ENCODE data around the gene RPN1.

DNA sequence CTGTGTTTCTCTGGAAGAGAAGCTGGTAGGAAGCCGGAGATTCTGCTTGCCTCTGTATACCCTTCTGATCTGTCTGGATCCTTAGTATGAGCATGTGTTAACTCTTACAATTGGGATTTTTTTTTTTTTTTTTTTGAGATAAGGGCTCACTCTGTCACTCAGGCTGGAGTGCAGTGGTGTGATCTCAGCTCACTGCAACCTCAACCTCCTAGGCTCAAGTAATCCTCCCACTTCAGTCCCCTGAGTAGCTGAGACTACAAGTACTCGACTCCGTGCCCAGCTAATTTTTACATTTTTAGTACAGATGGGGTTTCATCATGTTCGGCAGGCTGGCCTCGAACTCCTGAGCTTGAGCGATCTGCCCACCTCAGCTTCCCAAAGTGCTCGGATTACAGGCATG is 44.5 kb downstream of the RPN1 start:
- TF ChIP-seq POLR2A (IDR thresholded peaks at IDR 0.05) = no peak
- TF ChIP-seq, protein P1, sequence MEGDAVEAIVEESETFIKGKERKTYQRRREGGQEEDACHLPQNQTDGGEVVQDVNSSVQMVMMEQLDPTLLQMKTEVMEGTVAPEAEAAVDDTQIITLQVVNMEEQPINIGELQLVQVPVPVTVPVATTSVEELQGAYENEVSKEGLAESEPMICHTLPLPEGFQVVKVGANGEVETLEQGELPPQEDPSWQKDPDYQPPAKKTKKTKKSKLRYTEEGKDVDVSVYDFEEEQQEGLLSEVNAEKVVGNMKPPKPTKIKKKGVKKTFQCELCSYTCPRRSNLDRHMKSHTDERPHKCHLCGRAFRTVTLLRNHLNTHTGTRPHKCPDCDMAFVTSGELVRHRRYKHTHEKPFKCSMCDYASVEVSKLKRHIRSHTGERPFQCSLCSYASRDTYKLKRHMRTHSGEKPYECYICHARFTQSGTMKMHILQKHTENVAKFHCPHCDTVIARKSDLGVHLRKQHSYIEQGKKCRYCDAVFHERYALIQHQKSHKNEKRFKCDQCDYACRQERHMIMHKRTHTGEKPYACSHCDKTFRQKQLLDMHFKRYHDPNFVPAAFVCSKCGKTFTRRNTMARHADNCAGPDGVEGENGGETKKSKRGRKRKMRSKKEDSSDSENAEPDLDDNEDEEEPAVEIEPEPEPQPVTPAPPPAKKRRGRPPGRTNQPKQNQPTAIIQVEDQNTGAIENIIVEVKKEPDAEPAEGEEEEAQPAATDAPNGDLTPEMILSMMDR (IDR thresholded peaks at IDR 0.05) = no peak
